Measurements from ENCODE around the gene KAZN.
A peak's percentile ranks its signal among the peaks of the same experiment; 100 is the strongest.

The KAZN gene

DNA sequence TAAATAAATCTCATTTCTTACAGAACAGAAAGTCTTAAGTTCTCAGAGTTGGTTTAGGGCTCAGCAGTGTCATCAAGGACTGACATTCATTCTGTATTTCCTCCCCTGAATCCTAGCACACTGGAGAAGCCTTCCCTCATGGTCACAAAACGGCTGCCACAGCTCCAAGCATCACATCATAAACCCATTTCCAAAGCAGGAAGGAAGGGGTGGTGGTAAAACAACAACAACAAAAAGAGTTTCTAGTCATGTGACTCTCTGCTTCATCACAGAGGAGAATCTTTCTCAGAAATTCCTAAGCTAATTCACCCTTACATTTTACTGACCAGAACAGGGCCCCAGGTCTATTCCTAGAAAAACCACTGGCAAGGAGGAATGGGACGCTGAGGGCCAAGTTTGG is 210.3 kb downstream of the KAZN start:
- no peak for DNase-seq

DNA sequence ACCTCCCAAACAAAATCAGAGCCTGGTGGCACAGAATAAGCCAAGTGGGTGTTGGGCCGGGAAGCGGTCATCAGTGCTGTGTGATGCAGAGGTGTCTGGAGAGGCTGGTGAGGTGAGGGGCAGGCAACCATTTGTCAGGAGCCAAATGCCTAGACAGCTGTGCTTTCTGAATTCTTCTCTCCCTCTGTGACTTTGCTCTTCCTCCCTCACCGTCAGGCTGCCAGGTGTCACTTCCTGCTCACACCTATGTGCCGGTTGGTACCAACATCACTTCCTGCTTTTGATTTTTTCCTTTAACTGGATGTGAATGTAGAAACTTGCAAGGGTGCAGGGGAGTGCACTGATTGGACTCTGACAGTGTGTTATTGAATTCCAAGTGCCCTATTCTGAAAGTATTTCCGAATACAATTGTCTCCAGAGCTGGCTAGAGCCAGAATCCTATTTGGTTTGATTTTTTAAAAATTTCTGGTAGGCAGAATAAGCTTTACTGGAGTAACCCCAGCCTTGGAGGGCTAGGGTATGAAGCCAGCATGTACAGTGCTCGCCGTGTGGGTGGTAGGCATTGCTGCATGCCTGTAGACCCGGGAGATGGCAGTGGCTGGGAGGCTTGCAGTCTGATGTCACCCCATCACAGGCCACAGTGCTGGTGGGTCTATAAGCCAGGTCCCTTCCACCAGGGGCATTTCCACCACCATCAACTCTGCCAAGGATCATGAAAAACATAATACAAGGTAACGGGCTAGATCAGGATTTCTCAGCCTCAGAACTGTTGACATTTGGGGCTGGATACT is 210.9 kb downstream of the KAZN start:
- DNase-seq: no peak

DNA sequence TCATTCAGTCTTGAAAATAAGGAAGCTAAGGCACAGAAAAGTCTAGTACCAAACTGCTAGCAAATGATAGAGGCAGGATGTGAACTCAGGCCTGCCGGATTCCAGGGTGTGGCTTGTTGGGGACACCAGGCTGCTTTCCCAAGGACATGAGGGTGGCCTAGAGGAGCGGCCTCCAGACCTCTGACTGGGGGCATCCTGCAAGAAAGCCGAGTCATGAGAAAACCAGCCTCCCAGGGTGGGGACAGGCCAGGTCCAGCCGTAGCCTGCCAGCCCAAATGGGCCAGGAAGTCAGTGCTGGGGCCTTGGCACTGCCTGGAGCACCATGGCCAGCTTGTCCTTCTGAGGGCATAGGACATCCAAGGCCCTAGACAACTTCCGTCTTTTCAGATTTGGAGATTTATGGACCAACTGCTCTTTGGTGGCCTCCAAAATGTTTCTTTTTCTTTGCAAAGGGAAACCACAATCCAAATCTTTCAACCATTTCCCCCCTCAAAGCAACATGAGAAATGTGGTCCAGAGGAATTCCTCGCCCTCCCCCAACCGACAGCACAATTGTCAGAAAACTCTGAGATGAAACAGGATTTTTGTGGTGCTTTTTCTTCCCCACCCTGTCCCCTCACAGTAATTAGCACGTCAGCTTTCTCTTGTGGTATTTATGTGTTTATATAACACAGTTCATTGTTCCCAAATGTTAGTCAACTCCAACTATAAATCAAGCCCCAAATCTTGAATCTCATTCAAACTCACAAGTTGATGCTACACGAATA is 212.3 kb downstream of the KAZN start:
- DNase-seq: no peak

DNA sequence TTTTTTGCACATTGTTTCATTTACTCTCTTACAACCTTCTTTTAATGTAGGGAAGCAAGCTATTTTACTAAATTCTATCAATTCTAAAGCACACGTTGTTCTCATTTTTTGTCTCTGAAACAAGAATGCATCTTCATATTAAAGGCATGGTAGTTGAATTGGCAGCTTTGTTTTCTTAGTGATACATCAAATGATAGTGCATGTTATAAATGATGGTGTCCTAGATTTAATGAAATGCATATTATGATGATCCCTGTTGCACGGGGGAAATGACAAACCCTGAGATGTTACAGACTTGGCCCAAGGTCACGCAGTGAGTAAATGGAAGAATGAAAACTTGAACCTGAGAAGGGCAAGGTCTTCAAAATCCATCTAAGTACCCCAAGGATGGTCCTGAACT is 213.1 kb downstream of the KAZN start:
- no peak for DNase-seq

DNA sequence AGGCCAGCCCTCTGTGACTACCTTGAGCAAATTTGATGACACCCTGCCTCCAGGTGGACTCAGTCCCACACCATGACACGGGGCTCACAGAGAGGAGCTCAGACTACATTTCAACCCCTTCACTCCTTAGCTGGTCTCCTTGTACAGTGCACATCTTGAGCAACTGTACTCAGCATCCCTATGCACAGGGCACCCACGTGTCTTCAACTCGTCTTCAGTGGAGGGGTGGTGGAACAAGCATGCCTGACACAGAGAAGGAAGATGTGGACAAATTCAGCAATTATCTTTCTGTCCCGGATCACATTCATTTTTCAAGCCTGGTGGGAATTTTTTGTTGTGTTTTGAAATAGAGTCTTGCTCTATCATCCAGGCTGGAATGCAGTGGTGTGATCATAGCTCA is 213.7 kb downstream of the KAZN start:
- no peak for DNase-seq

DNA sequence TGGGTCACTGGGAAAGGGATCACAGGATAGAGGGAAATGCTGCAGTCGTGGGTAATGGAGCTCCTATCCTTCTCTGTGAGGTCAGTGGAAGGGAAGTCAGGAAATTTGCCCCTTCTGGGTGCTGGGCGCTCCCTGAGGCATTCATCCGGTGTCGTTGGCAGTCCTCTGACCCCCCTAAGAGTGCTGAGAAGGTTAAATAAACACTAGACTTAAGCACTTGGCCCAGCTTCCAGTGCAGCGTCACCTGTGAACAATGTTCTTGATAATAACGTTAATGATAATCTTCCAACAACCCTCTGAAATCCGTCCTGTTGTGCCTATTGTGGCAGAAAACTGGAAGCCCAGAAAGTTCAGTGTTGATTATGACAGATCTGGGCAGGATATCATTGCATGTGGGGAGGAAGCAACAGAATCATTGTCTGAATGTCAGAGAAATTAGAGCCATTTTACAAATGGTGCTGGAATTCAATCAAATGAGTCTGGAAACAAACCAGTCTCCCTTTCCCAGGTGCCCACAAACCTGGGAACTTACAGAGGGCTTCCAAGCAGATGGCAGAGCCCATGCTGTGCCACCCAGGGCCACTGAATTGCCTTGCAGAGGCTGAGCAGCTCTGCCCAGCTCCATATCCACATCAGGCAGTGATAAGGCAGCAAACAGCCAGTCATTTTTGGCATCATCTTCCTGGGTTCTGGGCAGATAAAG is 216.8 kb downstream of the KAZN start:
- DNase-seq: no peak

DNA sequence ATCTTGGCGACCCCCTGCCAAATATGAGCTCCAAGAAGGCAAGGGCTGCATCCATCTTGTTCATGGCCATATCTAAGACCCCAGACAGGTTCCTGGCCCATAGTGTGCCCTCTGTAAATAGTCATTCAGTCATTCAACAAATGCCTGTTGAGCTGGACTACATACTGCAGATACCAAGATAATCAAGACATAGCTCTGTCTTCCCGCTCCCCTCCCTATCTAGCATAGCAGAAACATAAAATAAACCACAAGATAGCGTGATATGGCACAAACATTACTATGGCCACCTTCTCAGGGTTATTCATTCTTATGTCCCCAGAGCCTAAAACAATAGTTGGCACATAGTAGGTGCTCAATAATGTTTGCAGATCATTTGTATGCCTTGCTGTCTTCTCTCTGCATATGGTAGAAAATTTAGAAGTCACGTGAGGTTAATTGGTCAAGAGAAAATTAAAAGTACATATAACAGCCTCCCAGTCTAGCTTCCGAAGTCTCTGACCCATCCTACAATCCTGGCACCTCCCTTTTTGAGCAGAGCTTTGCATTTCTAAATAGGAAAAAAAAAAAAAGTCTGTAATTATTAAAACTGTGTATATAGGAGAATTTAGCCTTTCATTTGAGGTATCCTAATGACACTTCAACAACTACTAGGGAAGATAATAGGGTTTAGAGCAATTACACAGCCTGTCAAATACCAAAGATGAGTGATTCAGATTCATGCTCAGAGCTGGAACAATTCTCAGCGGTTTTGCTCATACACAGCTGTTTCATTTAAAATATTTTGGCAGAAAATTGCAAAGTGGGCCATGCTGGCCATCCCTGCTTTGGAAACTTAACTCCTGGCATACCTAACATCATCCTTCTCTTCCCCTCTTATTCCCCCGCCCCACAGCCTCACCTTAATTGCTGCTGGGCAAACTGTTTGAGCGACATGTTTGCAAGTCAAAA is 219.0 kb downstream of the KAZN start:
- no peak for DNase-seq

DNA sequence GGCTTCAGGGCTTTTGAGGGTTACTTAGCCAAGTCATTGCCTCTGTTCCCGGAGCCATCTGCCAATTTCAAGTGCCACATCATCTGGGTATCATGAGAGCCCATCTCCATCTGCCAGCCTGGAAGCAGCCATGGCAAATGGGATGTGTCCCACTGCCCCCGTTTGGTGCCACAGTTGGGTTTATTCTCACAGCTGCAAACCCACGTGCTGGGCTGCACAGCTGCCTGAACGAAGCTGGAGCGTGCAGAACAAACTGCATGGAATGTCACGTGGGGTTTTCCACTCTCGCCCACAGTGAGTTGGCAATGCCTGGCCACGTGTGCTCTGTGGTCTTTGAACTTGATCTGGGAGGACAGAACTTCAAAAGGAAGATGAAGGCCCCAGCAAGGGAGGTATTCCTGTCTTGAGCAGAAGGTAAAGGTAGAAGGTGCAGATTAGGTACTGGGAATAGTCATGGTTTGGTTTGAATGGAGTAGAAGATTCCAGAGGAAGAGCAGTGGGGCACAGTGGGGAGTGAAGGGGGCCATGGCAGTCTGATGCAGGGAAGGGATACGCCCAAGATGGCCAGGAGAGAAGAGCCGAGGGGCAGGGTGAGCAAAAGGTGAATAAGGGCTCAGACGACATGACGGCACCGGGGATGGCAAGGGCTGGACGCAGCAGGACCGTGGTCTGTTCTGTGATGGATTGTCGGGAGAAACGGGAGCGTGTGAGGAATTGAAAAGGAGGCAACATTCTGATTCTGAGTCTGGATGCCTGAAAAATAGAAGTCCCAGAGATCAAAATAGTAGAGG is 222.0 kb downstream of the KAZN start:
- DNase-seq: peak; percentile 73

DNA sequence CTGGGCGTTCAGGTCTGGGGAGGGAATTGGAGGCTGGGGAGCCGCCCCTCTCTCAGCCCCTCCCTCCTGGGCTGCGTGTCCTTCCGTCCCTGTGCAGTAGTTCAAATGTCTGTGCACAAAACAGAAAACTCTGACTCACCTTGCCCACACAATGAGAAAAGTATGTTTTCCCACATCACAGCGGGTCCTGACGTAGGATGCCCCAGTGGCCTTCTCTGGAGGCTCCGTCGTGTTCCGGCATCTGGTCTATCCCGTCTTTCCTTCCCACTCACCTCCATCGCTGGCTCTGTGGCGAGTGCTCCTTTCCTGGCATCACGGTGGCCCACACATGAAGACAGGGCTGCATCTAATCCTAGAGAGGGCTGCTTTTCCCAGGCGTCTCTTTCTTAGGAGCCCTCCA is 224.0 kb downstream of the KAZN start:
- no peak for DNase-seq

DNA sequence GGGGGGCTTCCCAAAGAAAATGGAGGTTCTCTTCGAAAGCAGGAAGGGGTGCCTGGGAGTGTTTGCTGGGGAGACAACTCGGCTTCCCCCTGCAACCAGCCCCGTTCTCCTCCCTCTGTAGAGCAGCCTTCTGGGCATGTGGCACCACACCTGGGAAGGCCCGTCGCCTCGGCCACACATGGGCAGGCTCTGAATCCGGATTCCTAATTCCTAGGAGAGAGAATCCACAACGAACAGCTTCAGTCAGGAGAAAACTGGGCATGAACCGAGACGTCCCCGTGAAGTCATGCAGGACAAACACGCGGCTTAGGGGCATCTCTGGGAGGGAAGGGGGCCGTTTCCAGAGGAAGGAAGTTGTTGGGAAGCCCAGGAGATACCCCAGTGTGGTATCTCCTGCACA is 224.5 kb downstream of the KAZN start:
- DNase-seq: no peak

DNA sequence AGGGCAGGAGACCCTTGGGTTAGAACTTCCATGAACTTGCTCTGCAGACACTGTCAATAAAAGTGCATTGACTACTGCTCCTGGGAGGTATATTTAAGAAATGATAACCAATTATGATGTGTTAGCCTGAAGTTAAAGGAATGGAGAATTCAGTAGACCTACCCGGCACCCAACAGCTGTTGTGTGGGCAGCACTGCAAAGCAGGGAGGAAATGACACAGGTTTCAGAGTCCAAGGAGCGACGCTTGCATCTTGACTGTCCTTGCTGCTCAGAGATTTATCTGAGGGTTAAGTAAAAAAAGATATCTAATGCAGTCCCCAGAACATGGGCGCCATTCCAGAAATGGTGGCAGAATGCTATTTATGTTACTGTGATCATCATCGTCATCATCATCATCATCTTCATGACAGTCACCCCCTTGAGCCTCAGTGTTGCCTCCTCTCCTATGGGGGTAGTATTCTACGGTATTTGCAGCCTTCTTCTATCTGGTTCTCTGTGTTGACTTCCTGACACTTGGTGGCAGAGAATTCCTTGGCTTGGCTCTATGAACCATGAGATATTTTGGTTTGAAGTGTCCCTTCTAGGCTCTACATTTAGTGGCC is 225.9 kb downstream of the KAZN start:
- DNase-seq: no peak

DNA sequence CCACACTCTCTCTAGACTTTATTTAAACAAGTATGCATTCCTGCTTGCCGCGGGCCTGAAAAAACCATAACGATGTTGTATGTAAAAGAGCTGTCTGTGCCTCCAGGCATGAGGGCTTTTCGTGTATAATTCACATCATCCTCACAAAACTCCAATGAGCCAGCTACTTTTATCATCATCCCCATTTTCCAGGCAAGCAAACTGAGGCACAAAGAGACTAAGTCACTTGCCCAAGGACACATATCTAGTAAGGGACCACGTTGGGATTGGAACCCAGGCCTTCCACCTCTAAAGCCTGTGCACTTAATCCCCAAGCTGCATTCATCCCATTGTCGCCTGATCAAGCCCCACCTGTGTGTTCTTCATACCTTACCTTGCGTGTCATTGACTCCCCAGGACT is 226.9 kb downstream of the KAZN start:
- no peak for DNase-seq

DNA sequence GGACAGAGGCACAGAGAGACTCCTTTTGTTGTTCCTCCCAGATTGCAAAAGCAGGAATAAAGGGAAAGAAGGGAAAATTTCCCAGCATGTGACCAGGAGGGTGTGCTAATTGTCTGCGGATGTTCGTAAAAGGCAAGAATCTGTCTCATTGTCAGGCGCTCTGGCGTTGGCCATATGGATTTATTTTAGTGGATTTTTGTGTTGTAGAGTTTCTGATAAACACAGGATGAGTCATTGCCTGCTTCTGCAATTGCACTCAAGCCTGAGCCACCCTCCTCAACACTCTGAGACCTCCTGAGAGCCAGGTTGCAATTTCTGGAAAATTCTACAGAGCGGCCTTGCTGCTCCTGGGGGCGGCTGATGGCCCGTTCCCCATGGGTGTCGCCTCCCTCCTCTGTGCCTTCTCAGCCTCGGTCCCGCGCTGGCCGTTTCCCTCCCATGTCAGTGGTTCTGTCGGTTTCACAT is 227.7 kb downstream of the KAZN start:
- peak; percentile 72 for DNase-seq

DNA sequence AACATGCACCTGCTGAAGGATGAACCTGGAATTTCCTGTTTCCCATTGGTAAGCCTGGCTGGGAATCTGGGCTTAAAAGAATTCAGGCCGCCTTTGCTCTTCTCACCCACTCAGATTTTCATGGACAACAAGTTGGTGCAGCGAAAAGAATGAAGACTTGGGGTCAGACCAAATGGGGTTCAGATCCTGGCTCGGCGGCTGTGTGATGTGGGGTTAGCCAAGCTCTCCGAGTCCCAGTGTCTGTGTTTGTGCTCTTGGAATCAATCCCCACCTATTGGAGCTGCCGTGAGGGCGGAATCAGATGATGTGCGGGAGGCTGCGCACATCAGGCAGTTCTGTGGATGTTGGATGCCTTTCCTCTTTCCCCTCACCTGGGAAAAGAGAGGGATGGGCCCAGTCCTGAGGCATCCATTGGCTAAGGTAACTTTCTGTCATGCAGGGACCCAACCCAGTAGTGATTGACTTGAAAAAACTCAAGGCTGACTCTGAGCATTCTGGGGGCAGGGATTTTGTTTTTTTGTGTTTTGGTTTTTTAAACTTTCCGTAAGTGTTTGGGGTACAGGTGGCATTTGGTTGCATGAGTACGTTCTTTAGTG is 228.3 kb downstream of the KAZN start:
- no peak for DNase-seq

DNA sequence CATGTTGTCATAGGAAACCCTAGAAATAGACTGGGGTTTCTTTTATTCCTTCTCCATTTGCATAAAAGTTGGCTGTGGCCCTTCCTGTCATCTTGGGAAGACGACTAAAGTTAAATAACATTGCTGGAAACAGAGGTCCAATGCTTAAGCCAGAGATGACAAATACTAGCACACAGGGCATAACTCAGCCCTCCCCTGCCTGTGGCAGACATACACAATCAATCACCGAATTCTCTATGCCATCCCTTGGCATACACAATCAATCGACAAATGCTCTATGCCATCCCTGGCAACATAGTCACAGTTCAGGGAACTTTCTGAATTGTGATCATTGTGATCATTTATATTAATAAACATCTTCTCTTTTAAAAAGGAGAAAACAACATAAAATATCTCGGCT is 229.4 kb downstream of the KAZN start:
- DNase-seq: no peak

DNA sequence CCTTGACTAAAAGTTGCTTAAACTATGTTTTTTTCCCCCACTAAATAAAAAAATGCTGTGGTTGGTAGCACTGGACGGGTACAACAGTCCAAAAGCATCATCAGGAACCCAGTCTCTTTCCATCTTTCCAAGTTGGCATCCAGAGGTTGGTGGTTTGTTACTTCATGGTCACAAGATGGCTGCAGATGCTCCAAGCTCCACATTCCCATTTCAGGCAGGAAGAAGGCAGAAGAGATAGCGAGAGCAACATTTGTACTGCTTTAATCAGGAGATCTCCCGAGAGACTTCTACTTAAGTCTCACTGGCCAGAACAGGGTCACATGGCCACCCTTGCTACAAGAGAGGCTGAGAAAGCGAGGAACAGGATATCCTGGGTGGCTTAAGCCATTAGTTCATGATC is 230.2 kb downstream of the KAZN start:
- DNase-seq: no peak

DNA sequence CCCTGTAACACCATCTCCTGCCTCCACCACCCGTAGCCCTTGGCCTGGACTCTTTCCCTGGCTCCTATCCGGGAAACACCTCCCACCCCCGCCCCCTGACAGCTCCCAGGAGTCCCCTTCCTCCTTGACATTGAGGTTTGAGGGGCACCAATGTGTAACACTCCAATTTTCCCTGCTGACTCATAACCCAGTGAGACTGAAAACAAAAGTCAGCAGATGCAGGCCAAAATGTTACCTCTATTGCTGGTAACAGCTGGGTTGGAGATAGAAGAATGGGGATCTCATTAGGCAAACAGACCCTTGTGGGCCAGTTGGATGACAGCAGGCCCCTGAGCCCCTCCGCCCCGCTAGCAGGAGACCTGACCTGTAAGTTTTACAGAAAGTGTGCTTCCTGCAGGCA is 237.2 kb downstream of the KAZN start:
- DNase-seq: no peak

DNA sequence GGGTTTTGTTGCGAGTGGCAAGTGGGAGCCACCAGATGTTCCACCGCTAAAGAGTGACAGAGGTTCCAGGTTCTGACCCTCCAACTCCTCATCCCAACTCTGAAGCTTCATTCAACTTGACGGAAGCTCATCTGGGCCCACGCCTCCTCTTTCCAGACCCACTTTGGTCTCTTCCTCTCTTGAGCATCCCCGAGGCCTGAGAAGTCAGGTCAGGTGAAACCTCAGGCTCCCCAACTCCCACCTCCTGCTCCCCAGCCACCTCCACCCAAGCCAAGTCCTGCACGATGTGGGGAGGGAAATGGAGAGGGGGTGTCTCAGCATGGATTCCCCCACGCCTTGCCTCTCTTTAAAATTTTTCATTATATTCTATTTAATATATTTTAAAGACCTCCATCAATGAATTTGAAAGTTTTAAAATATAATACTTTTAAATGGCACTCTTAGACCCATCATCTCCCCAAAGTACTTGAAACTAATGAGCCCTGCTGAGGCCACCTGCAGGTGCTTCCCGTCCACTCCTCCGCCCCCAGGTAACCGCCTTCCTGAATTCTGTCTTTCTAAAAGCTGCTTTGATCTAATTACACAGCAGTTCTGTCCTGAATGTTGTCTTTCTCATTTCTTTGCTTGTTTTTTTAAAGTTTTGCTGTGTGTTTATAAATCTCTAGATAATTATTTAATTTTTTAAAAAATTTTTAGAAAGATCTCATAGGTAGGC is 238.1 kb downstream of the KAZN start:
- no peak for DNase-seq

DNA sequence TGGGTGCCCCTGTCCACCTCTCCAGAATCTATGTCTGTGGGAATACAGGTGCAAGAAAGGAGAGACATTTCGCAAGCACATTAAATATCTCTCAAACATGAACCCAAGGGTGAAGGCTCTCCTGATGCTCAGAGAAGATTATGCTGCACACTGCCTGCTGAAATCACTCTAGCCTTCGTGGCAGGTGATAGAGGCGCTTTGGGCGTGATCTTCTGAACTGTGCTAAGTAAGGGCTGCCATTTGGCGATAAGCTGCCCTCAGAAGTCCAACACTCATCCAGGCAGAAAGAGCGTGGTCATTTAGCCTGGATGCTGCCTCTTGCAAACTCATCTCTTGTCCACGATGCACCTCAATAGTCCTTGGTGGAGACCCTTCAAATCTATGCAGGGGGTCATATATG is 241.9 kb downstream of the KAZN start:
- DNase-seq: no peak

DNA sequence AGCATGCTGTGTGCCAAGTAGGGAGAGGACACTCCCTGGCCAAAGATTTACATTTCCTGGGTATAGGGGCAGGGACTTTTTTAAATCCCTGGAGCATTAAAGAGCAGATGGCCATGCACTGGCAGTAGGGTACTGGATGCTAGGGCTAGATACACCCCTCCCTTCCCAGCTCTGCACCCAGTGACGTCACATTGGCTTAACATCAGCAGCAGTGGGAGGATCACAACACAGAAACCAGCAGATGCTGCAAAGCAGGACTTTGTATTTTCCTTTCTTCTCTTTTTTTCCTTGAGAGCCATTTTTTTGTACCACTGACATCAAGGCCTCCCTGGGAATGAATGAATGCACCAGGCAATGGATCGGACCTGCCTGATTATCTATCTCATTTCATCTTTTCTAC is 243.0 kb downstream of the KAZN start:
- DNase-seq: no peak
